Measurements from ENCODE around the gene FCRL5. TPM values are rescaled to one million over a fixed set of nuclear protein-coding genes. Genes with fewer than 3 reads are reported as not detected.

FCRL5 gene
- polyA plus RNA-seq, 2 of the 4 experiments (the other 2 are of a cell fraction): not detected

- Histone ChIP-seq H3K27ac (no peak overlapping the region), H3K4me2 (no peak overlapping the region), H3K9me3 (no peaks in the 10 kb centered on the region), H3K4me1 (no peaks in the 10 kb centered on the region), H3K4me3 (no peak overlapping the region)
- ChIA-PET POLR2A (no interaction called here), CTCF (no interaction called here)
- 54% methylated on average over 17 of the region's 20 CpGs for WGBS (ENCODE audit: missing lambda C conversion rate)
- FAIRE-seq (no peak), DNase-seq (ENCODE audit: low read depth in 1 of 2, low spot score in 1 of 2) (no peak), ATAC-seq (no peak)
- TF ChIP-seq ELK1 (IDR thresholded peaks at IDR 0.05; ENCODE audit: low read depth, low read length): no peak
- no peak for TF ChIP-seq PHF8 (IDR thresholded peaks at IDR 0.05; ENCODE audit: borderline replicate concordance, low read depth)
- TF ChIP-seq SREBF2 (IDR thresholded peaks at IDR 0.05): no peak
- TF ChIP-seq JUNB (IDR thresholded peaks at IDR 0.05): no peak
- TF ChIP-seq ZSCAN20 (CRISPR knock-in tag; IDR thresholded peaks at IDR 0.05): no peak
- TF ChIP-seq EP300 (IDR thresholded peaks at IDR 0.05): no peak
- no peak for TF ChIP-seq CBX2 (IDR thresholded peaks at IDR 0.05; ENCODE audit: borderline replicate concordance, low read depth)
- no peak for TF ChIP-seq SMC3 (IDR thresholded peaks at IDR 0.05)
- TF ChIP-seq MAZ (IDR thresholded peaks at IDR 0.05; ENCODE audit: borderline replicate concordance, low read depth, low read length): no peak
- no peak for TF ChIP-seq FOSL2 (IDR thresholded peaks at IDR 0.05)
- TF ChIP-seq FOSL2 (CRISPR knock-in tag; IDR thresholded peaks at IDR 0.05): no peak
- no peak for TF ChIP-seq HMGXB4 (CRISPR knock-in tag; IDR thresholded peaks at IDR 0.05; ENCODE audit: borderline replicate concordance)
- TF ChIP-seq MYC (IDR thresholded peaks at IDR 0.05; ENCODE audit: borderline replicate concordance, low read length): no peak
- no peak for TF ChIP-seq ESRRA (IDR thresholded peaks at IDR 0.05; ENCODE audit: borderline replicate concordance, low read length)
- TF ChIP-seq NR3C1 (IDR thresholded peaks at IDR 0.05): no peak
These were observed 31.9 kb downstream of the FCRL5 start for GRCh38 chr1:157520386-157520935.

- no peaks in the 10 kb centered on the region for H3K4me1 ChIP-seq
- H3K4me3 ChIP-seq: no peak overlapping the region
- TF ChIP-seq RNF2 (IDR thresholded peaks at IDR 0.05; ENCODE audit: borderline replicate concordance, low read depth) (no peak), RCOR1 (IDR thresholded peaks at IDR 0.05; ENCODE audit: low read depth, low read length) (no peak), FOSB (CRISPR knock-in tag; IDR thresholded peaks at IDR 0.05) (no peak), CBX8 (IDR thresholded peaks at IDR 0.05) (no peak), ELK1 (IDR thresholded peaks at IDR 0.05; ENCODE audit: low read depth, low read length) (no peak), MAZ (IDR thresholded peaks at IDR 0.05; ENCODE audit: borderline replicate concordance, low read depth, low read length) (no peak)
- CTCF ChIA-PET: no interaction called here
- FAIRE-seq (no peak), DNase-seq (ENCODE audit: low read depth in 1 of 2, low spot score in 1 of 2) (no peak), ATAC-seq (no peak)
- H3K4me2 ChIP-seq: no peak overlapping the region
- no peaks in the 10 kb centered on the region for H3K9me3 ChIP-seq
- no peak overlapping the region for H3K27ac ChIP-seq
- POLR2A ChIA-PET: no interaction called here
- WGBS (ENCODE audit: missing lambda C conversion rate): 28% methylated on average over 2 of the region's 2 CpGs
These were observed 32.9 kb downstream of the FCRL5 start for GRCh38 chr1:157519451-157519850.

- Histone ChIP-seq H3K27ac (no peak overlapping the region), H3K4me1 (no peaks in the 10 kb centered on the region), H3K9me3 (no peaks in the 10 kb centered on the region), H3K4me2 (no peak overlapping the region), H3K4me3 (no peak overlapping the region)
- POLR2A ChIA-PET: no interaction called here
- CTCF ChIA-PET: no interaction called here
- TF ChIP-seq HOXB5 (CRISPR knock-in tag; IDR thresholded peaks at IDR 0.05) (no peak), MAZ (IDR thresholded peaks at IDR 0.05; ENCODE audit: borderline replicate concordance, low read depth, low read length) (no peak)
- WGBS (ENCODE audit: missing lambda C conversion rate): 27% methylated on average over 8 of the region's 8 CpGs
- no peak for ATAC-seq
- DNase-seq (ENCODE audit: low read depth in 1 of 2, low spot score in 1 of 2): no peak
- FAIRE-seq: no peak
These were observed 35.3 kb downstream of the FCRL5 start for GRCh38 chr1:157517016-157517415.
